ENCODE measurements around the gene PITHD1. TPM values are rescaled to one million over a fixed set of nuclear protein-coding genes. Genes with fewer than 3 reads are reported as not detected.

Gene PITHD1
- total RNA-seq, 1 experiment from 2014 or later, result 30.6 TPM

- no peak for DNase-seq
- intact Hi-C loops (cut with micrococcal nuclease; ENCODE audit: unreplicated experiment), result loop anchor here (10.0 kb wide), 1 partner anchor 48 kb away; the partner anchor contains the start of gene FUCA1
- Mint-ChIP-seq H3K9me3 (ENCODE audit: low read depth, unreplicated experiment) (no peaks in the 10 kb centered on the region), H3K36me3 (ENCODE audit: insufficient read depth, unreplicated experiment) (no peaks in the 10 kb centered on the region), H3K27ac (ENCODE audit: unreplicated experiment) (no peak overlapping the region), H3K27me3 (ENCODE audit: unreplicated experiment) (no peaks in the 10 kb centered on the region), H3K4me3 (ENCODE audit: low read depth, unreplicated experiment) (no peak overlapping the region), H3K4me1 (ENCODE audit: low read depth, unreplicated experiment) (no peaks in the 10 kb centered on the region)
- no peak for TF ChIP-seq CTCF (IDR thresholded peaks at IDR 0.05; ENCODE audit: unreplicated experiment)
- CTCF ChIA-PET, result interaction anchor here (0.7 kb wide), 1 partner anchor 9 kb away, joined by 3 read pairs; no protein-coding TSS in a partner anchor
- BruUV-seq (replicated peaks), result no TSS peak
These were observed 38.1 kb downstream of the PITHD1 start for GRCh38 chr1:23816361-23816760.

- no TSS peak for BruUV-seq (replicated peaks)
- no peaks in the 10 kb centered on the region for H3K4me1 Mint-ChIP-seq (ENCODE audit: low read depth, unreplicated experiment)
- intact Hi-C loops (cut with micrococcal nuclease; ENCODE audit: unreplicated experiment), result loop anchor here (10.0 kb wide), 1 partner anchor 48 kb away; the partner anchor contains the start of gene FUCA1
- DNase-seq, result no peak
- H3K4me3 Mint-ChIP-seq (ENCODE audit: low read depth, unreplicated experiment), result no peak overlapping the region
- CTCF ChIA-PET, result no interaction called here
- H3K9me3 Mint-ChIP-seq (ENCODE audit: low read depth, unreplicated experiment), result no peaks in the 10 kb centered on the region
- no peak overlapping the region for H3K27ac Mint-ChIP-seq (ENCODE audit: unreplicated experiment)
- no peaks in the 10 kb centered on the region for H3K27me3 Mint-ChIP-seq (ENCODE audit: unreplicated experiment)
- H3K36me3 Mint-ChIP-seq (ENCODE audit: insufficient read depth, unreplicated experiment), result no peaks in the 10 kb centered on the region
- TF ChIP-seq CTCF (IDR thresholded peaks at IDR 0.05; ENCODE audit: unreplicated experiment), result no peak
These were observed 38.7 kb downstream of the PITHD1 start for GRCh38 chr1:23816906-23817305.

GRCh38 chr1:23817633-23818032 is 39.4 kb downstream of the PITHD1 start:
- BruUV-seq (replicated peaks), result no TSS peak
- CTCF ChIA-PET, result no interaction called here
- no peaks in the 10 kb centered on the region for H3K4me1 Mint-ChIP-seq (ENCODE audit: low read depth, unreplicated experiment)
- intact Hi-C loops (cut with micrococcal nuclease; ENCODE audit: unreplicated experiment), result loop anchor here (10.0 kb wide), 1 partner anchor 47 kb away; the partner anchor contains the start of gene FUCA1
- TF ChIP-seq CTCF (IDR thresholded peaks at IDR 0.05; ENCODE audit: unreplicated experiment), result no peak
- no peak overlapping the region for H3K4me3 Mint-ChIP-seq (ENCODE audit: low read depth, unreplicated experiment)
- no peak for DNase-seq
- H3K27ac Mint-ChIP-seq (ENCODE audit: unreplicated experiment), result no peak overlapping the region
- no peaks in the 10 kb centered on the region for H3K27me3 Mint-ChIP-seq (ENCODE audit: unreplicated experiment)
- H3K9me3 Mint-ChIP-seq (ENCODE audit: low read depth, unreplicated experiment), result no peaks in the 10 kb centered on the region
- H3K36me3 Mint-ChIP-seq (ENCODE audit: insufficient read depth, unreplicated experiment), result no peaks in the 10 kb centered on the region

GRCh38 chr1:23823767-23824166 is 45.5 kb downstream of the PITHD1 start:
- intact Hi-C loops (cut with micrococcal nuclease; ENCODE audit: unreplicated experiment), result no loop called here
- Mint-ChIP-seq H3K4me3 (ENCODE audit: low read depth, unreplicated experiment) (no peak overlapping the region), H3K36me3 (ENCODE audit: insufficient read depth, unreplicated experiment) (peaks cover 17% of the 10 kb centered on the region), H3K9me3 (ENCODE audit: low read depth, unreplicated experiment) (no peaks in the 10 kb centered on the region), H3K27ac (ENCODE audit: unreplicated experiment) (no peak overlapping the region), H3K4me1 (ENCODE audit: low read depth, unreplicated experiment) (no peaks in the 10 kb centered on the region), H3K27me3 (ENCODE audit: unreplicated experiment) (no peaks in the 10 kb centered on the region)
- CTCF ChIA-PET, result no interaction called here
- BruUV-seq (replicated peaks), result no TSS peak
- TF ChIP-seq CTCF (IDR thresholded peaks at IDR 0.05; ENCODE audit: unreplicated experiment), result no peak
- no peak for DNase-seq

All from Calu3 (cell line).